GM21515 (cell line): ENCODE measurements around the gene ELL.

Experiments used
- ATAC-seq: cut with Tn5 transposase; IDR thresholded peaks from one replicate; pipeline ENCODE4 v1.9.1; 2021; ENCODE audit not compliant: unreplicated experiment

ELL gene

DNA sequence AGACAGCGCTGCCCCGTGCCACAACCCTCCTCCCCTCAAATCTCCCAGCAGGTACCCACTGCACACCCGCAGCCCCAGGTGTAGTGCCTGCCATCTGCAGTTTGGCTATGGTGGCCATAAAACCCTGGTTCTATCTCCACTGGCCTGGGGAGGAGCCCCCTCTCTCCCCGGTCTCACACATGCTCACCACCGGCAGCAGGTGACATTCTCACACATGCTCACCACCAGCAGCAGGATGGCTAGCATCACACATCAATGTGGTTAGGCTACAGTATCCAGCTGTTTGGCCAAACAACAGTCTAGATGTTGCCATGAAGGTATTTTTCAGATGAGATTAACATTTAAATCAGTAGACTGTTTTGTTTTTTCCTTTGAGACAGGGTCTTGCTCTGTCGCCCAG is 31.1 kb downstream of the ELL start:
- ATAC-seq: no peak

DNA sequence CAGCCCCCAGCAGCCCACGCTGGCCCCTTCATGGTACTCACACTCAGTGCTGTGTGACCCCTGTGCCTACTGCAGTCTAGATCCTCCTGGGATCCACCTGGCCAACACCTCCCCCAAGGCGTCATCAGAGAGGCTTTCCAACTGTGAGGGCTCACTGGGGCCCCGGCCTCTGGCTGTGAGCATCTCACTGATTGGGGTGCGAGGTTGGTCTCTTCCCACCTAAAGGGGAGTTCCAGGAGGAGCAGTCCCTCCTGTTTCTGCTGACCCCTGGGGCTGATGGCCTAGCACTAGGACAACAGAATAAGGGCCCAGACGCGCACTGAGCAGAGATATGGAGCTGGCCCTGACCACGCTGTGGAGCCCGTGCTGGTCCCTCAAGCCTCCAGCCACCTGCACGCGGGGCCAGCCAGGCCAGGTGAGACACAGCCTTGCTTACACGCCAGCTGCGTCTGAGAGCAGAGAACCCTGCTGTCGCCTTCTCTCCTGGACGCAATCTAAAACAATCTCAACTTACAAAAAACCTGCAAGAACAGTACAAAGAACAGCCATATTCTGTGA is 32.2 kb downstream of the ELL start:
- ATAC-seq: no peak

DNA sequence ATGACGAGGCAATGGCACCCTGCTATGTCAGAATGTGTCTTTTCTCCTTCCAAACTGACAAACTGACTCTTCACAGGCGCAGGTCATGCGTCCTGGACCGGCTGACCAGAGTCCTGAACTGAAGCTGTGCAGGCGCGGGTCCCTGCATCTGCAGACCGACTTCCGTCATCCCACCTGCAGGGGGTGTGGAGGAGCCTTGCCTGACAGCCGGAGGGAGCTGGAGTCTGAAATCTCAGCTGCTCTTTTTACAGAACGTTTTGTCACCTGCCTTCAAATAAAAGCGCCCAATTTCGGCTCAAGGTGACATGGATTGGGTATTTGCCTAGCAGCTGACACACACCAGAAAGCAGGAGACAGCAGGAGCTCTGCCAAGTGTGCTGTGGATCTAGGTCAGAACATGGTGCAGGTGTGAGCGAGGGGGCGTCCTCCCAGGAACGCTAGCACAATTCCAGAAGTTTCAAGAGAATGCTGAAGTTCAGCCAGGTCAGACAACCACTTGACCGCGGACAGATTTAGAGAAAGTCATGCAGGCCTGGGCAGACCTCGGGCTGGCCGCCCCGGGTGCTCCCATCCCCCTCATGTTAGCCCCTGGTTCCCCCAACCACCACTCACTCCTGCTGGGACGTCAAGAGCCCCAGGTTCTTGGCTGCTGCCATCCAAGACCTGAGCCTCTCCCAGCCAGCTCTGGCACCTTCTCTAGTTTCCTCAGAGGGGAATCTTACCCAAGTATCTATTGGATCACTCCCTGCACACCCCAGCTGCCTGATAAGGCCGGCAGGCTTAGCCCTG is 32.8 kb downstream of the ELL start:
- ATAC-seq: no peak

DNA sequence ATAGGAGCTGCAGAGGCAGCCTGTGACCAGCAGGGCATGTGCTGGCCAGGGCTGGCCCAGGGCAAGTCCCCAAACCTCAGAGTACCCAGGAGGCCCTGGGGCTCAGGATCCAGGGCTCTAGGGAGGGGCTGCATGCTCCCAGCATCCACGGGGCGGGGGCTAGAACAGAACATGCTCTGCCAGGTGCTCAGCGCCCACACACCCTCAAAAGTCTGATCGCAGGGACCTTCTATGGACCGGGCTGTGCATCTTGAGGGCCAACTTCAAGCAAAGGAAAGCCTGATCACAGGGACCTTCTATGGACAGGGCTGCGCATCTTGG is 33.5 kb downstream of the ELL start:
- ATAC-seq: no peak

DNA sequence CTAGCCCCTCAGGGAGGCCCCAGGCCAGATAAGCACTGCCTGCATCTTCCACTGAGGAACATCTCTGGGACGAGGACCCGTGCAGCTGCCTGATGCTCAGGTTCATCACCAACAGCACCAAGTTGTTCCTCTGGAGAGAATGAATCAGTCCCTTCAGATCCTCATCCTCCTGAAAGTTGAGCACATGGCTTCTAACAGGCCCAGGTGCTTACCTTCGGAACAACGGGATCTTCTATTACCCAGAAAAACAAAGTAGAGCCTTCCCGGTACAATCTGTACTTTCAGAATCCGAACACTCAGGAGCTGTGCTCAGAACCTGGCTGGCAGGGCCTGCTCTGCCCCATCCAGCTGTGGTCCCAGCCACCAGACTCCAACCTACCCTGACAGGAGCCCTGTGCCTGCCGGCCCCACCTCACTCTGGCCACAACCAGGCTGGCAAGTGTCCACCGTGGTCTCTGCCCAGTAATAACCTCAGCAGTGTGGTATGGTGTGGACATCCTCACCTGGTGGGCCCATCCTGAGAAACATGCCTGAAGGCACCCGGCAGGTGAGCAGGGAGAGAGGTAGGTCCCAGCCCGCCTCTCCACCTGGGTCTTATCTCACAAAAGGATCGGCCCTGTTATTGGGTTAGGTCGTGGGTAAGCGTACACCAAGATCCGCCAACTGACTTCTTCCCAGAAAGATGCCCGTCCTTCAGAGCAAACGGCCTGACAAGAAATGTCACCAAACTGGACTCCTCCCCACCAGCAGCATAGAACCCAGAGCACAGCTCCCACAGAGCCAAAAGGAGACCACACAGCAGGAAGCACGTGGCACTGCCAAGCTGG is 34.1 kb downstream of the ELL start:
- ATAC-seq: no peak

DNA sequence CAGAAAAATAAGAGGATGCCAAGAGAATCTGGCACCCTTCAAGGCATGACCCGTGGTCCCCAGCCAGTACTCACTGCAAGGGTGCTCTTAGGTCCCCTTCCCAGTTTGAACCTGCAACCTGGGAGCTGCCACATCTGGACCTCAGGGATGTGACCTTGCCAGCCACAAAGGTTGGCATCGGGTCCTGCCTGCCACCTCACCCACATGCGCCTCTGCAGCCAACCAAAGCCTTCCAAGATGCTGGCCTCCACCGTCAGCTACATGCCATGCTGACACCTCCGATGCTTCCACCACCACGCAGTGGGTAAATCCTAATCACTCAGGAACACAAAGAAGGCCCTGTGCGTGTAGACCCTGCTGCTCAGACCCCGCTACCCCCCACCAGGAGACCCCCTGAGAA is 35.1 kb downstream of the ELL start:
- no peak for ATAC-seq

DNA sequence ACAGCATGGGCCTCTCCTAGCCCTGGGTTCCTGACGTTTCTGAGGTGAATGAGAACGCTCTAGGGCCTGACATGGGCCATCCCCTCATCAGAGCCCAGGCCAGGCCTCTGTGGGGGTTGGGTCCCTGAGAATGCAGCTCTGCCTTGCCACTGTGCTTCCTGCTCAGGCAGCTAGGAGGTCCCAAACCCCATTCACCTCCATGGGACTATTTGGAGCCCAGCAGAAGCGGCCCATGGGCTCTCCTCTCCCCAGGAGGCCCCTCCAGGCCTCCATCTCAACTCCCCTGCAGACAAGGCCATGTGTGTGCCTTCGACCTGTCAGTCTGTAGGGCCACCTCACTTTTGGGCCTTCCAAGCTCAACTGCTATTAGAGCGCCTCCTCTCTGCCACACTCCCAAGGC is 36.9 kb downstream of the ELL start:
- no peak for ATAC-seq

DNA sequence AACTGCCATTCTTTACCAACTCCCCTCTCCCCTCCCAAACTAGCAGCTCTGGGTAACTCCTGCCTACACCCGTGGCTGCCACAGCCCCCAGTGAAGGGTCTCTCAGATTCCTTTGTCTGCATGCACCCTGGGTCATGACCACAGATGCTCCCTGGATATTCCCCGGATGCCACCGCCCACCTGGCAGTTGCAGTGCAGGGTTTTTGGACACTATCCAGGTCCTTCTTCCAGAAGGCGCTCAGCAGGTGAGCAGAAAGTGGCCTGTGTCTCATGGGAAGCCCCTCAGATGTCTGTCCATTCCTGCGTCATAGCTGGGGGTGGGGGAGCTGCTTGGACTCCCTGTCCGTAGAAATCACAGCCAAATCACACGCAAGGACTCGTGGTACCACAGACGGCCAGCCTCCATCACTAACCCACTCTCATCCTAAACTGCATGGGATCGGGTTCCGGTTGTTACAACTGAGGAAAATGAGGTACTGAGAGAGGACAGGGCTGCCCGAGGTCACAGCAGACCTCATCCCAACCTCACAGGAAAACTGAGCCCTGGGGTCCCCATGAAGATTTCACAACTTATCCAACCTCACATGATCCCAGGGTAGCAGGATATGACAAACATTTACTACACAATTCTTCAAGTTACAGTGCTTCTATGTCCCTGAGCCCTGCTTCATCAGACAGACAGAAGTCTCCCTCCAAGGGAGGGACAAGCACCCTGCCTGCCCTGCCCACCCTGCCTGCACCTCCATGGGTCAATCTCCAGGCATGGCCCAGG is 38.6 kb downstream of the ELL start:
- ATAC-seq: no peak

DNA sequence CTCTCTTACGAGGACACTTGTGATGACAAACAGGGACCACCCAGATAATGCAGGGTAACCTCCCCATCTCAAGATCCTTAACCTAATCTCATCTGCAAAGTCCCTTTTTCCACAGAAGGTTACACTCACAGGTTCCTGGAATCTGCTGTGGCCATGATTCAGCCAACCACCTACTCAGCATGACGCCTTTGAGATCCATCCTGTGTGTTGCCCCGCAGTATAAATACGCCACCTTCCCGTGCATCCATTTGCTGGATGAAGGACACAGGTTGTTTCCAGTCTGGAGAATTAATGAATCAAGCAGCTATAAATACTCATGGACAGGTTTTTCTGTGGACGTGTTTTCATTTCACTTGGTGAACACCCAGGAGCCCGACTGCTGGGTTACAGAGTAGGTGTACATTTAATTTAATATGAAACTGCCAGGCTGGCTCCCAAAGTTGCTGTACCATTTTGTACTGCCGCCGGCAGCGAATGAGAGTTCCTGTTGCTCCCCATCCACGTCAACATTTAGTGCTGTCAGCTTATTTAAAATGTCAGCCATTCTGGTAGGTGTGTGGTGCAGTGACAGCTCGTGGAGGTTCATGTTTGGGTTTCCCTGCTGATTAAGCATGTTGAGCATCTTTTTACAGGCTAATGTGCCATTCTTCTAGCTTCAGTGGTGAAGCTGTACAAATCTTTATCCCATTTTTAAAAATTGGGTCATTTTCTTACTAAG is 40.2 kb downstream of the ELL start:
- no peak for ATAC-seq

DNA sequence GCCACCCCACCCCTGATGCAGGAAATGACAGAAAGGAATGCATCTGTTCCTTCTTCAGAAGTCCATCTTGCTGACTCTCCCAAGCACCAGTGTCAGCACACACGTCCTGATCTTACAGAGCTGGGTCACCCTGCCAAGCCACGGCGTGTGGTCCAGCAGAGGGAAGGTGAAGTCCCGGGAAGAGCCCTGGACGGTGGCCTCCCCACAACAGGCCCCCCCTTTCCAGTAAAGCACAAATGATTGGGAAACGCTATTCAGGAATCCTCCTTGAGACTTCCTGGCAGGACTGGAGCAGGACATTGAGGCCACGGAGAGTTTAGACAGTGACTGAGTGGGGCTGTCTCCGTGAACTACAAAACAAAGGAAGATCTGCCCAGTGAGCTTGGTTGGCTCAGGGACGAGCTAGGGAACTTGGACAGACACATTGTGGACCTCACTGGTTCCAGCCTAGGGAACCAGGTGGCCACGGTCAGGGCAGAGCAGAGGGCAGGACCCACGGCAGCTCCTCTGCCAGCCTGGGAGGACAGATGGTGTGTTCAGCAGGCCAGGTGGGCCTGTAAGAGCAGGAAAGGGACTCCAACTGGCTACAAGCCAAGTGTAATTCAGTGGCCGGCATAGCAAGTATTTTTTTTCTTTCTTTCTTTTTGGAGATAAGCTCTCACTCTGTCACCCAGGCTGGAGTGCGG is 41.7 kb downstream of the ELL start:
- no peak for ATAC-seq

DNA sequence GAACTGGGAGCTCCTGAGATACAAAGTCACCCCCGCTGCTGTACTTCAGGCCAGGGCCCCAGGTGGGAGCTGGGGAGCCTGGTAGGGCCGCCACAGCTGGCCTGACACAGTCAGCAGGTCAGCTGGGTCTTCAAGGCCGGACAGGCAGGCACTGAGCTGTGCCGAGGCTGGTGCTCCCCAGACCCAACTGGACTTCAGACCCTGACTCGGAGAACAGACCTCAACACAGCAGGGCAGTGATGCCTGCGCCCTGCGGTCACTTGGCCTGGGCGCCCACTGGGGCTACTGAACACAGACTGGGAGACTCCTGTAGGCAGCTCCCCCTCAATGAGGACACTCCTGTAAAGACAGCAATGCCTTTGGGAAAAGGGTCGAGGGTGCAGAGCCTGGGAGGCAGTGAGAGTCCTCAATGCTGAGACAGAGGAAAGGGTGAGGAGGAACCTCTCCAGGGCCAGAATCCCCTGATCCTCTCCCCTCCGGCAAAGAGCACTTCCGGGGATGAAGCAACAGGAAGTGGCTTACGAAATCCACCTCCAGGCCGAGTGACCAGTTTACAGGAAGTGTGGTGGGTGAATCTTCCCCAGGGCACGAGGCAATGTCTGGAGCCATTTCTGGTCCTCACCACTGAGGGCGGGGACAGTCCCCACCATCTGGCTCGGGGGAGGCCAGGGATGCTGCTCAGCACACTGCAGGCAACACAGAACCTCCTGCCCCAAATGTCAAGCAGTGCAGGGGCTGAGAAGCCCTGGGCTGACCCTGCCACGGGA is 43.1 kb downstream of the ELL start:
- no peak for ATAC-seq

DNA sequence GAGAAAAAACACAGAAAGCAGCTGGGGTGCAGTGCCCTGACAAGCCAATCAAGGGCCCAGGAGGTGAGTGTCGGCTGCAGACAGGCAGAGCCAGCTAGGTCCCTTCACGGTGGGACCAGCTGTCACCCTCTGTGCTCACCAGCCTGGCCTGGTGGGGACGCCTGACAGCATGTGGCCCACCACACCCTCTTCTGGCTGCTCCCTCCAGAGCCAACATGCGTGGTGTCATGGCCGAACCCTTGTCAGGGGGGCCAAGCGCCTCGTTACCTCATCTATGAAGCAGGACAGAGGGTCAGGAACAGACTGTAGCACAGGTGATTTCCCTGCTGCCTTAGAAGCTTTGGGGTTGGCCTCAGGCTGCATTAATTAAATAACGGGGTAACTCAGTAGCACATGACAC is 43.9 kb downstream of the ELL start:
- ATAC-seq: no peak

DNA sequence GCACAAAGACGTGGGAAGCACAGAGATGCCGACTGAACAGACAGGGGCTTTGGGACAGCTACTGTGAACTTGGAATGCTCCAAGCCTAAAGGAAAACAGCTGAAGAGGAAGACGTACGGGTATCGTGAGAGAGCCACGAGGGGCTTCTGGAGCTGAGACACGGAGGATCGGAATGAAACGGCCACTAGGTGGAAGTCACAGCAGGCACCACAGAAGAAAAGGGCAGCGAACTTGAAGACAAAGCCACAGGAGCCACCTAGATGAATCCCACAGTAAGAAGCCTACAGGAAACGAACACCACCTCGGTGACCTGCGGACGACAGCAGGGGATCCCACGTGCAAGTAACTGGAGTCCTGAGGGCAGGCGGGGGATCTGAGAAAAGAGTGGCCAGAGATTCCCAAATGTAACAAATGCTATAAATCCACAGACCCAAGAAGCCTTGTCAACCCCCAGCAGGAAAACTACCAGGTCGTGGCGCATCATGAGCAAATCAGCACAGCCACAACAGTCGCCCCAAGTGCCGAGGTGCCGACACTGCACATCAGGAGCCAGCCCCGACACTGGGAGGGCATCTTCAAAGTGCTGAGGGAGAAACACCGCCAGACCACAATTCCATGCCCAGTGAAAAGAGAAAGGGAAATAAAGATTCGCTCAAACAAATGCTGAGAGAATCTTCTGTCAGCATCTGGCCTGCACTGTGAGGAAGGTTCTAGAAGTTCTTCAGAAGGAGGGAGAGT is 44.7 kb downstream of the ELL start:
- no peak for ATAC-seq

DNA sequence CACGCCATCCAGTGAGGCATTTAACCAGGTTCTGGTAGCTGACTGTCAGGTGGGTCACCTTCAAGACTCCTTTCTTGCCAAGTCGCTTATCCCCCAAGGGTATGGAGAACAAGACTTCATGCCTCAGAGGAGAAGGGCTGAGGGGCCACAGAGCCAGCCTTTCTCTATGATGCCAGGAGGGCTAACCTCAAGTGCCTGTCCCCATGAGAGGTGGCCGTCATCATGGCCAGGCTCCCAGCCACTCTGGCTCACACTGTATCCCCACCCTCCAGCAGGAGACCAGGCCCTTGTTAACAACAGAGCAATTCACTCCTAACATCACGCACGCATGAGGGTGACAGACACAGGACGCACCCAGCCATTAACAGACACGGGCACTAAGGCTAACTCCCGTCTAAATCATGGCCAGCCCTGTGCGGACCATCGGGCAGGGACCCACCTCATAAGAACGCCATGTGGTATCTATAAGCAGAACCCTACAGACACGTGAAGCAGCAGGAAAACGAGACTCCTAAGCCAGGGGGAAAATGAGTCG is 45.3 kb downstream of the ELL start:
- ATAC-seq: no peak

DNA sequence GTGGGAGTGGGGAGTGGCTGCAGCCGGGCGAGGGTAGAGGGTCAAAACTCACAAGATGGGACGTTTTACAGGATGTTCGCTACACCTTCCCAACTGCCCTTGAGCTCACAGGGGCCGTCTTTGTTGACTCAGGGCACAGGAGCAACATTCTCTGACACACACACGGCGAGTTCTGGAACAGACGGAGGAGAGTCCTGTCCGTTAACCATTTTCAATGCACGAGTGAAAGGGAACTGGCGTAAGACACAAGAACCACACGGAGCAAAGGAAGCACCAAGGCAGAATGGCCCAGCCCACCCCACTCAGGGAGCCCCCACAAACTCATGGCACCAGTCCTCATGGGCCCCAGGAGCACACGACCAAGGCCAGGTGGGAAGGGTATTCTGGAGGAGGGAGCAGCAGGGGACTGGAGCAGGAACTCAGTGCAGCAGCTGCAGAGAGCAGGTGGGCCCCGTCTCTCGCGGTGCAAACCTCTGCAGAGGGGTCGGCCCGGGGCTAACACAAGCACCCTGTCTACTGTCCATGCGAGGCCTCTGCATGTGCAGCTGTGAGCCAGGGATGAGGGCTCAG is 46.0 kb downstream of the ELL start:
- no peak for ATAC-seq

DNA sequence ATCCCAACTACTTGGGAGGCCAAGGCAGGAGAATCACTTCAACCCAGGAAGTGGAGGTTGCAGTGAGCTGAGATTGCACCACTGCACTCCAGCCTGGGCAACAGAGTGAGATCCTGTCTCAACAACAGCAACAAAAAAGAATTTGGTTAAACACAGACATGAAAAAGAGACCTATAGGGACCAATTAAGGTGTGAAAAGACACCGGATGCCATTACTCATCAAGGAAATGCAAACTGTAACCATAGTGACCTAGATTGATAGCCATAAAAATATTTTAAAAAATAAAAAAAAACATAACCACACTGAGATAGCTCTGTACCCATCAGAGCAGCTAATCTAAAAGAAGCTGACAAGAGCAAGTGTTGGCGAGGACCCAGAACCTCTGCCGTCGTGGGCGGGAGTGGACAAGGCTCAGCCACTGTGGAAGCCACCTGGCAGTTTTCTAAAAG is 46.8 kb downstream of the ELL start:
- no peak for ATAC-seq

DNA sequence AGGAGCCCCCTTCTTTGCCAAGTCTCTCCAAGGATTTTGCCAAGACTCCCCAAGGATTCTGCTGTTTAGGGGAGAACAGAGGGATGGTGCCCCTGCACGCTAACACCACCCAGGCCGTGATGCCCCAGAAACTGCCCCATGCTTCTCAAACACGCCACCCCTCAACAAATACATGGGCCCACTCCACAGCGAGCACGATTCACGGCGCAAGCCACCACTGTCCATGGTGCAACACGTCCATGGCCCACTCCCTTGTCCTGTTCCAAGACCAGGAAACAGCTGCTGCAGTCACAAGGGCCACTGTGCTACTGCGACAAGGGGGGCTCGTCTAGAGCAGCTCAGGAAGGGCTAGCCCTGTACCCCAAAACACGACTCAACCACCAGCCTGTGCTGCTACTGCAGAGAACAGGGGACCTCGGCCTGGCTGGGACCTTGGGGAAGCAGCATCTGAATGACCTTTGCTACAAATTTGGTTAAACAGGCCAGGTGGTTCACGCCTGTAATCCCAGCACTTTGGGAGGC is 47.4 kb downstream of the ELL start:
- ATAC-seq: no peak

DNA sequence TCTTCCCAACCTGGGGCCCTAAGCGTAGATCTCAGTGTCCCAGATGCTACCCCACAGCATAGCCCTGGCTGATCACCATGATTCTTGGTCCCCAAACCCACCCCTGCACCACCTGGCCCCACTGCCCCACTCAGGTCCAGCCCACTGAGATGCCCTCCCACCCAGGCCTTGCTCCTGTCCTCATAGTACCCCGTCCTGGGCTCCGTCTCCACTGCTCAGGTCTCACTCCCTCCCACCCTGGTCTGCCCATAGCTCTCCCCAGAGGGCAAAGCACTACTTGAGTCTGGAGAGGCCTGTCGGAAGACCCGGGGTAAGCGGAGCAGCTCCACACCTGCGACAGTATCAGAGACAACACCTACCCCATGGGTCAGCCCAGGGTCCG is 48.2 kb downstream of the ELL start:
- ATAC-seq: no peak
